GM12878 (cell line): ENCODE measurements around the gene ACTR2. TPM values are rescaled to one million over a fixed set of nuclear protein-coding genes. Genes with fewer than 3 reads are reported as not detected.

Experiments used
- ATAC-seq: fragments of 200-7000 bp; cut with Tn5 transposase; 3 replicates; pipeline ENCODE4 v1.9.1; 2020; ENCODE audit warnings: mild to moderate bottlenecking, moderate library complexity
- BruUV-seq: library from RNA; stranded (reverse); fragments of 400-500 nt; replicated peaks from 2 replicates; lab custom pipeline; 2021; lab: Mats Ljungman, UMichigan
- CTCF ChIA-PET: fragments of 300-600 bp; sonication (Branson Sonifier 250); formaldehyde crosslinking; extraction: SDS; loops from one replicate; lab custom pipeline; 2021; ENCODE audit warnings: inconsistent platforms; lab: Yijun Ruan, JAX
- POLR2A ChIA-PET: fragments of 350-600 bp; formaldehyde crosslinking; extraction: SDS; loops from one replicate; lab custom pipeline; 2021; ENCODE audit warnings: inconsistent platforms; lab: Charles Lee
- RAD21 ChIA-PET: fragments of 300-600 bp; sonication (Branson Sonifier 250); formaldehyde crosslinking; loops from one replicate; lab custom pipeline; 2023; ENCODE audit warnings: antibody characterized with exemption; ENCODE audit not compliant: unreplicated experiment; lab: Charles Lee
- SMC1A ChIA-PET: fragments of 300-600 bp; sonication (Branson Sonifier 250); formaldehyde crosslinking; loops from one replicate; lab custom pipeline; 2023; ENCODE audit not compliant: unreplicated experiment, uncharacterized antibody; lab: Charles Lee
- DNase-seq: peaks from one replicate; pipeline ENCODE4 v3.0.0-alpha.2; 2011; ENCODE audit warnings: low read depth, low spot score
- FAIRE-seq: peaks from 3 replicates; lab custom pipeline; 2011; peaks lifted over from hg19 to GRCh38; lab: Jason Lieb, UNC
- H2AFZ ChIP-seq: 2 replicates; pipeline ENCODE4 v1.6.0; 2011; ENCODE audit warnings: low read depth, low read length, control low read depth; ENCODE audit not compliant: control insufficient read depth
- H3K27ac ChIP-seq: 2 replicates; pipeline ENCODE4 v1.5.1; 2011; ENCODE audit warnings: control low read depth; ENCODE audit not compliant: control insufficient read depth, insufficient read depth
- H3K27me3 ChIP-seq, 2 experiments: replicated peaks in 1 of 2; 2 replicates each; pipeline versions ENCODE4 v1.6.0 to v1.6.1; 2011; ENCODE audit warnings: low read length in 1 of 2; ENCODE audit not compliant: control insufficient read depth in 2 of 2, insufficient read depth in 2 of 2
- H3K36me3 ChIP-seq, 2 experiments: 2 replicates each; pipeline ENCODE4 v1.5.1; 2011; ENCODE audit warnings: low read length in 1 of 2; ENCODE audit not compliant: control insufficient read depth in 2 of 2, insufficient read depth in 2 of 2
- H3K4me1 ChIP-seq: 2 replicates; pipeline ENCODE4 v1.6.1; 2011; ENCODE audit warnings: mild to moderate bottlenecking, low read length, moderate library complexity, mixed read lengths; ENCODE audit not compliant: control insufficient read depth, insufficient read depth
- H3K4me2 ChIP-seq: 2 replicates; pipeline ENCODE4 v1.6.0; 2011; ENCODE audit warnings: control low read depth; ENCODE audit not compliant: control insufficient read depth, insufficient read depth
- H3K4me3 ChIP-seq: fragments of 200-600 bp; sonication (generic); 2 replicates; pipeline ENCODE4 v1.5.1; 2016
- H3K79me2 ChIP-seq: 2 replicates; pipeline ENCODE4 v1.6.0; 2011; ENCODE audit warnings: low read length; ENCODE audit not compliant: control insufficient read depth, insufficient read depth
- H3K9ac ChIP-seq: 2 replicates; pipeline ENCODE4 v1.8.0; 2011; ENCODE audit warnings: low read length, control low read depth, mixed read lengths; ENCODE audit not compliant: control insufficient read depth, insufficient read depth
- H3K9me3 ChIP-seq: replicated peaks from 3 replicates; pipeline ENCODE4 v1.5.1; 2011; ENCODE audit warnings: mild to moderate bottlenecking, low read length; ENCODE audit not compliant: control insufficient read depth, insufficient read depth
- H4K20me1 ChIP-seq: 2 replicates; pipeline ENCODE4 v1.6.0; 2011; ENCODE audit not compliant: control insufficient read depth, insufficient read depth
- ATF2 ChIP-seq: IDR thresholded peaks from 2 replicates; pipeline ENCODE4 v1.6.1; 2012; ENCODE audit warnings: low read length, inconsistent platforms
- CEBPB ChIP-seq, 2 experiments: fragments of 150-350 bp in 1 of 2; IDR thresholded peaks; 2 replicates each; pipeline ENCODE4 v1.6.1; 2012 to 2014; ENCODE audit warnings: low read depth in 2 of 2, low read length in 2 of 2, borderline replicate concordance in 1 of 2, inconsistent platforms in 1 of 2
- CEBPZ ChIP-seq: fragments of 150-350 bp; IDR thresholded peaks from 2 replicates; pipeline ENCODE4 v1.6.1; 2016; ENCODE audit warnings: low read depth, low read length
- EZH2 ChIP-seq: IDR thresholded peaks from 2 replicates; pipeline ENCODE4 v1.6.1; 2012; ENCODE audit warnings: low read depth, mild to moderate bottlenecking, control low read depth, inconsistent platforms, low read length, borderline replicate concordance; ENCODE audit not compliant: control insufficient read depth
- GATAD2B ChIP-seq: fragments of 450-650 bp; conservative IDR thresholded peaks from 2 replicates; pipeline ENCODE4 v1.6.1; 2017; ENCODE audit warnings: low read depth, mild to moderate bottlenecking, moderate library complexity
- IKZF2 ChIP-seq, 2 experiments: fragments of 450-650 bp; IDR thresholded peaks; 2 replicates each; pipeline ENCODE4 v1.6.1; 2017; ENCODE audit warnings: mild to moderate bottlenecking in 2 of 2, moderate library complexity in 2 of 2
- RAD51 ChIP-seq: fragments of 450-650 bp; IDR thresholded peaks from 2 replicates; pipeline ENCODE4 v1.6.1; 2016; ENCODE audit warnings: moderate library complexity, mild to moderate bottlenecking, inconsistent platforms
- SIN3A ChIP-seq: IDR thresholded peaks from 2 replicates; pipeline ENCODE4 v1.6.1; 2012; ENCODE audit warnings: low read depth, low read length, improper control_type of control experiment
- SMAD1 ChIP-seq: fragments of 450-650 bp; IDR thresholded peaks from 2 replicates; pipeline ENCODE4 v1.6.1; 2018; ENCODE audit warnings: mild to moderate bottlenecking, low read depth; ENCODE audit not compliant: partially characterized antibody
- SMC3 ChIP-seq: IDR thresholded peaks from 2 replicates; pipeline ENCODE4 v1.6.1; 2011; ENCODE audit warnings: low read length, improper control_type of control experiment, borderline replicate concordance
- TBL1XR1 ChIP-seq: IDR thresholded peaks from 2 replicates; pipeline ENCODE4 v1.6.1; 2012; ENCODE audit warnings: low read depth, low read length, improper control_type of control experiment
- TCF12 ChIP-seq: IDR thresholded peaks from 2 replicates; pipeline ENCODE4 v1.6.1; 2011; ENCODE audit warnings: low read depth, mild to moderate bottlenecking, low read length
- TCF7 ChIP-seq: IDR thresholded peaks from 2 replicates; pipeline ENCODE4 v1.6.1; 2014; ENCODE audit warnings: antibody characterized with exemption, borderline replicate concordance
- USF1 ChIP-seq: IDR thresholded peaks from 2 replicates; pipeline ENCODE4 v1.6.1; 2011; ENCODE audit warnings: borderline replicate concordance, low read depth, mild to moderate bottlenecking, moderate library complexity, mixed read lengths, low read length; ENCODE audit not compliant: insufficient read depth; ENCODE audit errors: extremely low read length
- USF2 ChIP-seq: IDR thresholded peaks from 2 replicates; pipeline ENCODE4 v1.6.1; 2011; ENCODE audit warnings: low read depth, low read length, improper control_type of control experiment, borderline replicate concordance
- WGBS: methylation state at CpG from one replicate; pipeline ENCODE4 v1.1.6; 2016; ENCODE audit warnings: low lambda C conversion rate; ENCODE audit not compliant: insufficient replicate concordance, insufficient coverage; ENCODE audit errors: missing lambda C conversion rate; 5-methylcytosine and 5-hydroxymethylcytosine counted together
- in situ Hi-C: fragments of 300-500 bp; cut with MboI; formaldehyde crosslinking; loops from 9 replicates; pipeline ENCODE4 v1.14.3; 2018; ENCODE audit warnings: mixed read lengths
- intact Hi-C: fragments of 100-400 bp; cut with micrococcal nuclease; formaldehyde crosslinking; loops from one replicate; pipeline ENCODE4 v1.14.2; 2022; ENCODE audit not compliant: unreplicated experiment
- polyA plus RNA-seq, 11 experiments: library from polyadenylated mRNA; depleted of rRNA in 4 of 11; unstranded in 6 of 11; stranded (reverse) in 5 of 11; fragments of >200 nt; fragmentation: Nextera tagmentation in 4 of 11; fragmentation: Illumina TruSeq in 1 of 11; extraction: Ambion mirVana in 4 of 11; extraction: Trizol in 1 of 11; gene quantifications; 1 replicate in 1 of 11; 2 replicates in 10 of 11; pipeline versions ENCODE4 v1.2.1 to v1.2.3, GENCODE V29; 2011 to 2016; ENCODE audit warnings: inconsistent platforms in 2 of 11, missing spikeins in 2 of 11, low read depth in 1 of 11
- total RNA-seq, 4 experiments: library from RNA; depleted of rRNA in 3 of 4; stranded (reverse); fragments of >200 nt in 3 of 4; fragmentation: Illumina TruSeq in 1 of 4; extraction: Trizol in 1 of 4; gene quantifications; 2 replicates each; pipeline versions ENCODE4 v1.2.1 to v1.2.3, GENCODE V29; 2013 to 2021

The ACTR2 gene
- total and polyA plus RNA-seq, 10 of the 15 experiments (the other 5 are each of a cell fraction or from before 2014, with no cell fraction given) = 94.2 to 401 (median 195) TPM

GRCh38 chr2:65213035-65213434, 14.6 kb upstream of the ACTR2 start (continued):
- TF ChIP-seq CEBPZ = no peak

GRCh38 chr2:65214361-65214760, 13.3 kb upstream of the ACTR2 start:
- Histone ChIP-seq H3K27me3 (no peaks in the 10 kb centered on the region), H3K79me2 (no peaks in the 10 kb centered on the region), H2AFZ (no peak overlapping the region), H3K4me2 (no peak overlapping the region), H3K9ac (no peak overlapping the region), H3K9me3 (no peaks in the 10 kb centered on the region), H3K27ac (no peak overlapping the region), H4K20me1 (no peaks in the 10 kb centered on the region), H3K4me1 (no peaks in the 10 kb centered on the region), H3K36me3 (no peaks in the 10 kb centered on the region; a peak in 1 of 4 replicates), H3K4me3 (no peak overlapping the region)
- intact Hi-C loops = no loop called here
- in situ Hi-C loops = no loop called here
- FAIRE-seq = no peak
- CTCF ChIA-PET = interaction anchor here (1.1 to 1.7 kb wide), 2 partner anchors 27 to 143 kb away, joined by 3 to 8 read pairs; no protein-coding TSS in a partner anchor
- TF ChIP-seq GATAD2B (no peak), TCF12 (no peak), TBL1XR1 (no peak), USF1 (no peak), TCF7 (no peak), IKZF2 (IDR thresholded peaks at IDR 0.05) (no peak), USF2 (no peak), SMC3 (no peak), CEBPB (IDR thresholded peaks at IDR 0.05; ENCODE audit: borderline replicate concordance in 1 of 2, low read depth in 2 of 2, low read length in 2 of 2) (no peak), SMAD1 (no peak), RAD51 (no peak), EZH2 (no peak), ATF2 (no peak), SIN3A (no peak)
- no peak for DNase-seq
- 47% methylated on average over 1 of the region's 1 CpG for WGBS
- no peak for ATAC-seq
- POLR2A ChIA-PET = interaction anchor here (0.7 kb wide), 1 partner anchor 44 kb away, joined by 5 read pairs; no protein-coding TSS in a partner anchor
- RAD21 ChIA-PET = no interaction called here
- SMC1A ChIA-PET = interaction anchor here (0.7 kb wide), 1 partner anchor 100 kb away, joined by 3 read pairs; no protein-coding TSS in a partner anchor
- no TSS peak for BruUV-seq
